ENCODE measurements around the gene GABRA5. TPM values are rescaled to one million over a fixed set of nuclear protein-coding genes. Genes with fewer than 3 reads are reported as not detected.
"Not testable (repeated sequence)": the region's sequence is repeated elsewhere in the genome, so short reads cannot be mapped to it uniquely, and the experiment has no call there.

Gene GABRA5
- total RNA-seq, 2 experiments from 2014 or later: not detected

- ChIA-PET CTCF (no interaction called here), POLR2A (no interaction called here)
Measured at GRCh38 chr15:26886566-26886965, 19.7 kb downstream of the GABRA5 start.

GRCh38 chr15:26887926-26888666 lies 21.2 kb downstream of the GABRA5 start:
- H3K36me3 Mint-ChIP-seq (ENCODE audit: low read depth): peaks cover 2% of the 10 kb centered on the region
- no peak for DNase-seq
- H3K4me3 Mint-ChIP-seq: no peak overlapping the region
- peaks cover 6% of the 10 kb centered on the region for H3K9me3 Mint-ChIP-seq
- ChIA-PET POLR2A (no interaction called here), CTCF (no interaction called here)
- no peaks in the 10 kb centered on the region for H3K27me3 Mint-ChIP-seq
- H3K4me1 Mint-ChIP-seq: no peaks in the 10 kb centered on the region
- H3K27ac Mint-ChIP-seq: no peak overlapping the region

More at GRCh38 chr15:26886566-26886965, 19.7 kb downstream of the GABRA5 start:
- H3K9me3 Mint-ChIP-seq: no peaks in the 10 kb centered on the region
- H3K4me1 Mint-ChIP-seq: no peaks in the 10 kb centered on the region
- no peaks in the 10 kb centered on the region for H3K27me3 Mint-ChIP-seq
- no peaks in the 10 kb centered on the region for H3K36me3 Mint-ChIP-seq (ENCODE audit: low read depth)
- no peak for DNase-seq
- H3K4me3 Mint-ChIP-seq: no peak overlapping the region
- no peak overlapping the region for H3K27ac Mint-ChIP-seq

- H3K9me3 Mint-ChIP-seq: peaks cover 9% of the 10 kb centered on the region
- POLR2A ChIA-PET: no interaction called here
Measured at GRCh38 chr15:26888761-26889160, 21.9 kb downstream of the GABRA5 start.

GRCh38 chr15:26889298-26889898 lies 22.5 kb downstream of the GABRA5 start:
- ChIA-PET CTCF (no interaction called here), POLR2A (no interaction called here)
- Mint-ChIP-seq H3K27ac (no peak overlapping the region), H3K4me3 (no peak overlapping the region), H3K9me3 (peaks cover 10% of the 10 kb centered on the region), H3K27me3 (no peaks in the 10 kb centered on the region), H3K4me1 (no peaks in the 10 kb centered on the region), H3K36me3 (ENCODE audit: low read depth) (peaks cover 2% of the 10 kb centered on the region)
- peak; percentile 70 for DNase-seq

More at GRCh38 chr15:26888761-26889160, 21.9 kb downstream of the GABRA5 start:
- Mint-ChIP-seq H3K36me3 (ENCODE audit: low read depth) (peaks cover 2% of the 10 kb centered on the region), H3K4me1 (no peaks in the 10 kb centered on the region), H3K27me3 (no peaks in the 10 kb centered on the region), H3K4me3 (no peak overlapping the region), H3K27ac (no peak overlapping the region)
- no peak for DNase-seq
- CTCF ChIA-PET: no interaction called here

- Mint-ChIP-seq H3K9me3 (peaks cover 12% of the 10 kb centered on the region), H3K27me3 (no peaks in the 10 kb centered on the region), H3K4me3 (no peak overlapping the region), H3K36me3 (ENCODE audit: low read depth) (peaks cover 2% of the 10 kb centered on the region), H3K4me1 (no peaks in the 10 kb centered on the region), H3K27ac (no peak overlapping the region)
- POLR2A ChIA-PET: no interaction called here
- no peak for DNase-seq
- CTCF ChIA-PET: no interaction called here
Measured at GRCh38 chr15:26890451-26890850, 23.6 kb downstream of the GABRA5 start.

GRCh38 chr15:26890988-26891387 lies 24.1 kb downstream of the GABRA5 start:
- peaks cover 12% of the 10 kb centered on the region for H3K9me3 Mint-ChIP-seq
- no peak for DNase-seq
- no peak overlapping the region for H3K4me3 Mint-ChIP-seq
- H3K4me1 Mint-ChIP-seq: no peaks in the 10 kb centered on the region
- peaks cover 2% of the 10 kb centered on the region for H3K36me3 Mint-ChIP-seq (ENCODE audit: low read depth)
- ChIA-PET POLR2A (no interaction called here), CTCF (no interaction called here)
- H3K27ac Mint-ChIP-seq: no peak overlapping the region
- H3K27me3 Mint-ChIP-seq: no peaks in the 10 kb centered on the region

- peak; percentile 48 for DNase-seq
- Mint-ChIP-seq H3K4me3 (no peak overlapping the region), H3K4me1 (no peaks in the 10 kb centered on the region), H3K27ac (no peak overlapping the region), H3K27me3 (no peaks in the 10 kb centered on the region), H3K9me3 (peaks cover 12% of the 10 kb centered on the region), H3K36me3 (ENCODE audit: low read depth) (peaks cover 2% of the 10 kb centered on the region)
- ChIA-PET CTCF (no interaction called here), POLR2A (no interaction called here)
Measured at GRCh38 chr15:26891448-26892181, 24.8 kb downstream of the GABRA5 start.

GRCh38 chr15:26892182-26892518 lies 25.3 kb downstream of the GABRA5 start:
- Mint-ChIP-seq H3K27me3 (no peaks in the 10 kb centered on the region), H3K27ac (no peak overlapping the region), H3K4me3 (no peak overlapping the region), H3K36me3 (ENCODE audit: low read depth) (peaks cover 2% of the 10 kb centered on the region), H3K4me1 (no peaks in the 10 kb centered on the region), H3K9me3 (peaks cover 12% of the 10 kb centered on the region)
- ChIA-PET POLR2A (no interaction called here), CTCF (no interaction called here)
- no peak for DNase-seq

GRCh38 chr15:26892678-26893077 lies 25.8 kb downstream of the GABRA5 start:
- Mint-ChIP-seq H3K4me1 (no peaks in the 10 kb centered on the region), H3K9me3 (peaks cover 14% of the 10 kb centered on the region), H3K36me3 (ENCODE audit: low read depth) (peaks cover 2% of the 10 kb centered on the region), H3K27me3 (no peaks in the 10 kb centered on the region), H3K27ac (no peak overlapping the region), H3K4me3 (no peak overlapping the region)
- ChIA-PET CTCF (no interaction called here), POLR2A (no interaction called here)
- no peak for DNase-seq

GRCh38 chr15:26893351-26894065 lies 26.6 kb downstream of the GABRA5 start:
- ChIA-PET POLR2A (no interaction called here), CTCF (no interaction called here)
- Mint-ChIP-seq H3K27me3 (no peaks in the 10 kb centered on the region), H3K4me3 (no peak overlapping the region), H3K27ac (no peak overlapping the region), H3K9me3 (peaks cover 14% of the 10 kb centered on the region), H3K36me3 (ENCODE audit: low read depth) (peaks cover 2% of the 10 kb centered on the region), H3K4me1 (no peaks in the 10 kb centered on the region)
- no peak for DNase-seq

- H3K4me3 Mint-ChIP-seq: no peak overlapping the region
- H3K27ac Mint-ChIP-seq: no peak overlapping the region
- H3K36me3 Mint-ChIP-seq (ENCODE audit: low read depth): peaks cover 2% of the 10 kb centered on the region
- POLR2A ChIA-PET: no interaction called here
- peaks cover 16% of the 10 kb centered on the region for H3K9me3 Mint-ChIP-seq
- H3K27me3 Mint-ChIP-seq: no peaks in the 10 kb centered on the region
- H3K4me1 Mint-ChIP-seq: no peaks in the 10 kb centered on the region
- CTCF ChIA-PET: no interaction called here
- no peak for DNase-seq
Measured at GRCh38 chr15:26894181-26894580, 27.3 kb downstream of the GABRA5 start.

GRCh38 chr15:26895346-26895745 lies 28.5 kb downstream of the GABRA5 start:
- H3K27ac Mint-ChIP-seq; H3K4me1 Mint-ChIP-seq; H3K4me3 Mint-ChIP-seq; DNase-seq; POLR2A ChIA-PET; CTCF ChIA-PET; H3K36me3 Mint-ChIP-seq (ENCODE audit: low read depth); H3K27me3 Mint-ChIP-seq: not testable (repeated sequence)
- peaks cover 19% of the 10 kb centered on the region for H3K9me3 Mint-ChIP-seq

- ChIA-PET POLR2A (no interaction called here), CTCF (no interaction called here)
- H3K27ac Mint-ChIP-seq: no peak overlapping the region
- peaks cover 7% of the 10 kb centered on the region for H3K9me3 Mint-ChIP-seq
- DNase-seq: no peak
- H3K4me3 Mint-ChIP-seq: no peak overlapping the region
- H3K27me3 Mint-ChIP-seq: no peaks in the 10 kb centered on the region
- no peaks in the 10 kb centered on the region for H3K4me1 Mint-ChIP-seq
- no peaks in the 10 kb centered on the region for H3K36me3 Mint-ChIP-seq (ENCODE audit: low read depth)
Measured at GRCh38 chr15:26899658-26900057, 32.8 kb downstream of the GABRA5 start.
